GM23338 (cell line): Measurements from ENCODE around the gene NTN3.

Experiments used
- EZH2 ChIP-seq: fragments of 200-600 bp; sonication (generic); IDR thresholded peaks from one replicate; pipeline ENCODE4 v1.8.0; 2017; ENCODE audit warnings: antibody characterized with exemption, mild to moderate bottlenecking, low read depth; ENCODE audit not compliant: unreplicated experiment
- EZH2phosphoT487 ChIP-seq: fragments of 200-600 bp; sonication (generic); IDR thresholded peaks from one replicate; pipeline ENCODE4 v1.8.1; 2018; ENCODE audit warnings: antibody characterized with exemption; ENCODE audit not compliant: unreplicated experiment
- JUNB ChIP-seq: IDR thresholded peaks from one replicate; pipeline ENCODE4 v1.6.1; 2016; ENCODE audit warnings: antibody characterized with exemption; ENCODE audit not compliant: unreplicated experiment
- POLR2AphosphoS5 ChIP-seq: IDR thresholded peaks from 2 replicates; pipeline ENCODE4 v1.6.1; 2016; ENCODE audit warnings: antibody characterized with exemption, low read depth
- REST ChIP-seq: IDR thresholded peaks from one replicate; pipeline ENCODE4 v1.6.1; 2018; ENCODE audit warnings: antibody characterized with exemption; ENCODE audit not compliant: unreplicated experiment
- STAT1 ChIP-seq: IDR thresholded peaks from one replicate; pipeline ENCODE4 v1.6.1; 2016; ENCODE audit warnings: antibody characterized with exemption; ENCODE audit not compliant: unreplicated experiment
- TF ChIP-seq, protein P1 (sequence below), 2 experiments: fragments of 200-600 bp in 1 of 2; sonication (generic) in 1 of 2; conservative IDR thresholded peaks; 2 replicates each; pipeline versions ENCODE4 v1.5.1 to v1.6.1; 2016 to 2017; ENCODE audit warnings: antibody characterized with exemption in 2 of 2, low read depth in 2 of 2, mild to moderate bottlenecking in 2 of 2, moderate library complexity in 1 of 2

GRCh38 chr16:2450535-2450934 lies 20.6 kb upstream of the NTN3 start:
- TF ChIP-seq, protein P1, sequence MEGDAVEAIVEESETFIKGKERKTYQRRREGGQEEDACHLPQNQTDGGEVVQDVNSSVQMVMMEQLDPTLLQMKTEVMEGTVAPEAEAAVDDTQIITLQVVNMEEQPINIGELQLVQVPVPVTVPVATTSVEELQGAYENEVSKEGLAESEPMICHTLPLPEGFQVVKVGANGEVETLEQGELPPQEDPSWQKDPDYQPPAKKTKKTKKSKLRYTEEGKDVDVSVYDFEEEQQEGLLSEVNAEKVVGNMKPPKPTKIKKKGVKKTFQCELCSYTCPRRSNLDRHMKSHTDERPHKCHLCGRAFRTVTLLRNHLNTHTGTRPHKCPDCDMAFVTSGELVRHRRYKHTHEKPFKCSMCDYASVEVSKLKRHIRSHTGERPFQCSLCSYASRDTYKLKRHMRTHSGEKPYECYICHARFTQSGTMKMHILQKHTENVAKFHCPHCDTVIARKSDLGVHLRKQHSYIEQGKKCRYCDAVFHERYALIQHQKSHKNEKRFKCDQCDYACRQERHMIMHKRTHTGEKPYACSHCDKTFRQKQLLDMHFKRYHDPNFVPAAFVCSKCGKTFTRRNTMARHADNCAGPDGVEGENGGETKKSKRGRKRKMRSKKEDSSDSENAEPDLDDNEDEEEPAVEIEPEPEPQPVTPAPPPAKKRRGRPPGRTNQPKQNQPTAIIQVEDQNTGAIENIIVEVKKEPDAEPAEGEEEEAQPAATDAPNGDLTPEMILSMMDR (conservative IDR thresholded peaks at IDR 0.05; ENCODE audit: low read depth in 2 of 2): no peak
- TF ChIP-seq REST (no peak), JUNB (no peak), EZH2 (no peak), EZH2phosphoT487 (no peak), POLR2AphosphoS5 (no peak), STAT1 (no peak)
